Testis (tissue), 5 donors: ENCODE data around the gene WBP11. TPM values are rescaled to one million over a fixed set of nuclear protein-coding genes. Genes with fewer than 3 reads are reported as not detected.

Experiments
- DNase-seq: peaks from one replicate; pipeline ENCODE4 v3.0.0-alpha.2; 2019
- H3K27ac ChIP-seq, 2 donors: fragments of 200-600 bp; sonication (generic); one replicate each; pipeline ENCODE4 v1.5.1; 2019
- H3K27me3 ChIP-seq: fragments of 200-600 bp; sonication (generic); one replicate; pipeline ENCODE4 v1.5.1; 2019
- H3K36me3 ChIP-seq: fragments of 200-600 bp; sonication (generic); one replicate; pipeline ENCODE4 v1.5.1; 2017; ENCODE audit warnings: low read depth; ENCODE audit errors: missing control alignments
- H3K4me1 ChIP-seq: fragments of 200-600 bp; sonication (generic); one replicate; pipeline ENCODE4 v1.5.1; 2019
- H3K4me3 ChIP-seq, 2 donors: fragments of 200-600 bp; sonication (generic); one replicate each; pipeline ENCODE4 v1.5.1; 2017 to 2019
- H3K9me3 ChIP-seq: fragments of 200-600 bp; sonication (generic); one replicate; pipeline ENCODE4 v1.5.1; 2017
- POLR2A ChIP-seq: fragments of 450-650 bp; IDR thresholded peaks from one replicate; pipeline ENCODE4 v1.6.1; 2017; ENCODE audit warnings: antibody characterized with exemption, mild to moderate bottlenecking, moderate library complexity
- WGBS, 2 donors: methylation state at CpG; one replicate each; pipeline ENCODE4 v1.1.5; 2018; 5-methylcytosine and 5-hydroxymethylcytosine counted together
- intact Hi-C: fragments of 100-400 bp; cut with DNase I; formaldehyde crosslinking; loops from one replicate; pipeline ENCODE4 v1.15.1; 2023; ENCODE audit warnings: low total_unique reads
- long read RNA-seq, 2 donors: transcript quantifications; one replicate each; lab custom pipeline, GENCODE V29; 2026
- polyA plus RNA-seq: library from polyadenylated mRNA; stranded (reverse); fragments of 350-450 nt; fragmentation: Illumina TruSeq; extraction: RNeasy Lipid Tissue Mini Kit (QIAGEN cat#74804); gene quantifications from one replicate; pipeline ENCODE4 v1.2.3, GENCODE V29; 2014; ENCODE audit warnings: low read depth, low replicate concordance; ENCODE audit not compliant: insufficient read depth
- total RNA-seq, 2 donors: library from RNA; depleted of rRNA; stranded (reverse); fragments of >200 nt; gene quantifications; one replicate each; pipeline ENCODE4 v1.2.3, GENCODE V29; 2016
- TF ChIP-seq, protein P1 (sequence below), 3 experiments: fragments of 450-650 bp in 2 of 3; fragments of 200-600 bp in 1 of 3; sonication (generic) in 1 of 3; IDR thresholded peaks; one replicate each; pipeline ENCODE4 v1.5.1; 2016 to 2019; ENCODE audit warnings: antibody characterized with exemption in 3 of 3, mild to moderate bottlenecking in 2 of 3, moderate library complexity in 1 of 3

WBP11 gene
- total RNA-seq (10 to 100 TPM; 37.8 to 41.7 TPM), polyA plus RNA-seq (117 TPM)
- long read RNA-seq, donor 1, full-length matches to known transcripts: 19 of 24 reads
- long read RNA-seq, donor 1, partial matches to known transcripts: 5 of 24 reads
- long read RNA-seq, donor 1, other reads (novel, unspliced or antisense): 0 of 24 reads
- long read RNA-seq, donor 2, full-length matches to known transcripts: 17 of 17 reads
- long read RNA-seq, donor 2, partial matches to known transcripts: 0 of 17 reads
- long read RNA-seq, donor 2, other reads (novel, unspliced or antisense): 0 of 17 reads

DNA sequence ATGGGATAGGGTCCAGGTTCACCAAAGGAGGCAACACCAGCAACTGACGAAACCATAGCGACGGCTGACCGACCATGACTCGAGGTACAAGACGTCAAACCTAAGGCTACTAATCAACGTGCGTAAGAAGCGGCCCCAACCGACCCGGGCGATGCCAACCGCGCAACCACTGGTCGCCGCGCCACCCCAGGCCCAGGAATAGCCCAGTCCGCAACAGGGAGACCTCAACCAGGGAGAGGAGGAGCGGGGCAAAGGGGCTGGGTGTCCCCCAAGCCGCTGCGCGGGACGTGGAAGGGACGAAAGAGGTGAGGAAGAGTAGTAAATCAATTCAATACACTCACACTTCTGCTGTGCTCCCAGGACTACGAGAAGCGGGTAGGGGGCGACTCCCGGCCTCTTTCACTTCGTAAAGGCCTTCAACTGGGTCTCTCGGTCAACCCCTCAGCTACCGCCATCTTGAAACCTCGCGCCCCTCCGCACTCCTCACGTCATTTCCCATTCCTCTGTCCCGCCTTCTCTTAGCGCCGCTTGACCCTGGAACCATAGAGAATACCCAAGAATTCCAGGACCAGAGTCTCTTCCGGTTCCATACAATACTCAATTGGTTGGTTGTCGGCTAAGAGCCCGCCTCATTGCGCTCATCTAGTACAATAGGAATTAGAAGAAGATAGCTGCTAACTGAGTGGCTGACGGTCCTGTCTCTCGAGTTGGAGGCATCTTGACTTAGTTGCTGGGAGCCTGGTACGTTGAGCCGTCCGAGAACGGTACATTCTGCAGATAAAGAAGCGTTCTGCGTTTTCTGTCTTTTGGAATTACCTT is at the start of gene WBP11, which contains the start of gene C12orf60:
TSS of gene WBP11 (minus strand) at position 468 of the 819 bp plus-strand sequence. CDS start 2,095 bp downstream, outside the sequence.
TSS of gene C12orf60 (plus strand) at position 660 of the 819 bp plus-strand sequence. CDS start 19,266 bp downstream, outside the sequence.
- H3K27ac ChIP-seq: peak within 1 kb of the TSS; percentile 93 to 96
- no peaks in the 10 kb centered on the region for H3K9me3 ChIP-seq
- peak; percentile 36 for TF ChIP-seq POLR2A
- TF ChIP-seq, protein P1, sequence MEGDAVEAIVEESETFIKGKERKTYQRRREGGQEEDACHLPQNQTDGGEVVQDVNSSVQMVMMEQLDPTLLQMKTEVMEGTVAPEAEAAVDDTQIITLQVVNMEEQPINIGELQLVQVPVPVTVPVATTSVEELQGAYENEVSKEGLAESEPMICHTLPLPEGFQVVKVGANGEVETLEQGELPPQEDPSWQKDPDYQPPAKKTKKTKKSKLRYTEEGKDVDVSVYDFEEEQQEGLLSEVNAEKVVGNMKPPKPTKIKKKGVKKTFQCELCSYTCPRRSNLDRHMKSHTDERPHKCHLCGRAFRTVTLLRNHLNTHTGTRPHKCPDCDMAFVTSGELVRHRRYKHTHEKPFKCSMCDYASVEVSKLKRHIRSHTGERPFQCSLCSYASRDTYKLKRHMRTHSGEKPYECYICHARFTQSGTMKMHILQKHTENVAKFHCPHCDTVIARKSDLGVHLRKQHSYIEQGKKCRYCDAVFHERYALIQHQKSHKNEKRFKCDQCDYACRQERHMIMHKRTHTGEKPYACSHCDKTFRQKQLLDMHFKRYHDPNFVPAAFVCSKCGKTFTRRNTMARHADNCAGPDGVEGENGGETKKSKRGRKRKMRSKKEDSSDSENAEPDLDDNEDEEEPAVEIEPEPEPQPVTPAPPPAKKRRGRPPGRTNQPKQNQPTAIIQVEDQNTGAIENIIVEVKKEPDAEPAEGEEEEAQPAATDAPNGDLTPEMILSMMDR (IDR thresholded peaks at IDR 0.05): no peak
- no peaks in the 10 kb centered on the region for H3K36me3 ChIP-seq
- peak within 1 kb of the TSS; percentile 87 to 94 for H3K4me3 ChIP-seq
- peak; percentile 99 for DNase-seq
- no peaks in the 10 kb centered on the region for H3K27me3 ChIP-seq
- WGBS, 2 donors: 0 to 1% methylated on average over 48 to 50 of the region's 50 CpGs
- intact Hi-C loops: no loop called here
- H3K4me1 ChIP-seq: peaks cover 10% of the 10 kb centered on the region

DNA sequence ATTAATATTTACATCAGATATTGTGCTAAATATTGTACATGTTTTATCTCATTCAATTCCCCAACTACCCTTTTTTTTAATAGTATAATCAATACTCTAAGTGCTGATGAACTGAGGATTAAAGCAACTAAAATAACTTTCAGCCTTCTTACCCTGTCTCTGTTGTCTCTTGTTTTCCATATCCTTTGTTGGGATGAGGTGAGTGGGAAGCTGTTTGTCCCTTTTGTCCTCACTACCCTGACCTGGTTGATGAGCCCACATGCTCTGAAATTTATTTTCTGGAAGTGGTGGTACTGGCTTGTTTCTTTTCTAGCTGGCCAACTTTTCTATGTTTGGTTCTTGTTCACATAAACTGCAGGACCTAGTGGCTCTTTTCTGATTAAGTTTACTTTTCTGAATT is 49.6 kb upstream of the WBP11 start:
- Histone ChIP-seq H3K27me3 (no peaks in the 10 kb centered on the region), H3K4me1 (peaks cover 11% of the 10 kb centered on the region), H3K27ac (no peak overlapping the region), H3K9me3 (no peaks in the 10 kb centered on the region), H3K4me3 (no peak overlapping the region), H3K36me3 (no peaks in the 10 kb centered on the region)
- intact Hi-C loops: no loop called here
- DNase-seq: no peak
- TF ChIP-seq, protein P1 (IDR thresholded peaks at IDR 0.05): no peak
- no peak for TF ChIP-seq POLR2A

DNA sequence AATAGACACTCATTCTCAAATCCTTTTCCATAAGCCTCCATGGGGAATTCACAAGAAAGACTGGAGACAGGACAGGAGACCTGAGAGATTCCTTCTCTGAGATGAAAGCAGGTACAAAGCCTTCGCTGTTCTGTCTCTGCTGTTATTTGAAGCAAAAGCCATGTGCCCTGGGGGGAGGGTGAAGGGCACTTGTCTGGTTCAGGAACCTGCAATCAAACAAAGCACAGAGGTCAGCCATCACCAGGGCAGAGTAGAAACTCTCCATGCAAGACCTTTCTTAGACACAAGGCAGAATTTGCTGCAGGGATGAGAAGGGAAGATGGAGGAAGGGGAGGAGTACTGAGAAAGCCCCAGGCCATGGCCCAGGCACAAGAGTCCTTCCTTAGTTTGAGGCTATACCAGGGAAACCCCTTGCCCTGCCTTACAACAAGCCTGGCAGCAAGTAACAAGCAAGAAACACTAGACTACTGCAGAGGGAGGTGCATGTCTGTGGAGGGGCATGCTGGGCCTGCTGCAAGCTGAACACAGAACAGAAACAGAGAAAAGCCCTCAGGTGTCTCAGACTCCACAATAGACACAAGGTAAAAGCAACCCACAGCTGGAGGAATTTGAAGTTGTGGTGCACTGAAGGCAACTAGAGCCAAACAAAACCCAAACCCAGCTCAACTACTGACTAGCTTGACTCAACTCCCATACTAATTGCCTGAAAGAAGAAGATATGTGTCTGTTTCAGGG is 47.8 kb upstream of the WBP11 start:
- Histone ChIP-seq H3K36me3 (no peaks in the 10 kb centered on the region), H3K4me1 (peaks cover 19% of the 10 kb centered on the region), H3K27ac (no peak overlapping the region), H3K4me3 (no peak overlapping the region), H3K9me3 (no peaks in the 10 kb centered on the region), H3K27me3 (no peaks in the 10 kb centered on the region)
- TF ChIP-seq, protein P1 (IDR thresholded peaks at IDR 0.05): no peak
- TF ChIP-seq POLR2A: no peak
- intact Hi-C loops: no loop called here
- no peak for DNase-seq
- whole genome bisulfite sequencing, 2 donors: 0 to 3% methylated on average over 1 of the region's 1 CpG

DNA sequence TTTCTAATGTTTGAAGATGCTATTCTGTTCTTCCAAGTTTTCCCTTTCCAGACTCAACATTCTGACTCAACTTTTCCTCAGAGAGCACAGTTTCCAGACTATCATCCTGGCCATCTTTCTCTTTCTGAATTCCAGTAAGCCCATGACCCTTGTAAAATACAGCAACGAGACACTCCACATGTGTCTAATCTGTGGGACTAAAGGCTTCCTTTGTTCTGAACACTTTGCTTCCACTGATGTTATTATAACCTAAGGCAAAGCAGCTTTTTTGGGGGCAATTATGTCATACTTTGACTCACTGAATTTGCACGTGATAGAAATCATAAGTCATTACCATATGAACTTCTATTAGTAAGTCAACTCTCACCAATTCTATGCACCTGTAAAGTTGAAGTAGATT is 46.4 kb upstream of the WBP11 start:
- no peak for TF ChIP-seq POLR2A
- TF ChIP-seq, protein P1 (IDR thresholded peaks at IDR 0.05): no peak
- peaks cover 22% of the 10 kb centered on the region for H3K4me1 ChIP-seq
- peak overlapping the region in 1 of 2 donors; percentile 50 for H3K27ac ChIP-seq
- intact Hi-C loops: loop anchor here (10.0 kb wide), 1 partner anchor 45 kb away; no protein-coding TSS in a partner anchor
- no peaks in the 10 kb centered on the region for H3K36me3 ChIP-seq
- 35 to 48% methylated on average over 2 of the region's 2 CpGs for WGBS, 2 donors
- DNase-seq: no peak
- H3K27me3 ChIP-seq: no peaks in the 10 kb centered on the region
- H3K4me3 ChIP-seq: no peak overlapping the region
- H3K9me3 ChIP-seq: no peaks in the 10 kb centered on the region
